Sigmoid colon (tissue), 7 donors: ENCODE measurements around the gene RAB26. TPM values are rescaled to one million over a fixed set of nuclear protein-coding genes. Genes with fewer than 3 reads are reported as not detected.

Source experiments
- DNase-seq: peaks from one replicate; pipeline ENCODE4 v3.0.0-alpha.2; 2019
- H3K27ac ChIP-seq, 4 donors: fragments of 200-600 bp; sonication (generic); one replicate each; pipeline ENCODE4 v1.5.1; 2016 to 2019; ENCODE audit warnings: mild to moderate bottlenecking in 1 of 4
- H3K27me3 ChIP-seq, 3 donors: fragments of 200-600 bp; sonication (generic); one replicate each; pipeline ENCODE4 v1.5.1; 2019; ENCODE audit warnings: mild to moderate bottlenecking in 1 of 3
- H3K36me3 ChIP-seq, 4 donors: fragments of 200-600 bp; sonication (generic); one replicate each; pipeline ENCODE4 v1.5.1; 2016 to 2019
- H3K4me1 ChIP-seq, 4 donors: fragments of 200-600 bp; sonication (generic); one replicate each; pipeline ENCODE4 v1.5.1; 2017 to 2019
- H3K4me3 ChIP-seq, 4 donors: fragments of 200-600 bp; sonication (generic); one replicate each; pipeline ENCODE4 v1.5.1; 2017 to 2019; ENCODE audit warnings: mild to moderate bottlenecking in 2 of 4, moderate library complexity in 1 of 4
- H3K9me3 ChIP-seq, 4 donors: fragments of 200-600 bp in 3 of 4; sonication (generic) in 3 of 4; one replicate each; pipeline versions ENCODE4 v1.5.1 to v1.6.1; 2013 to 2019
- EP300 ChIP-seq, 4 donors: sonication (generic); formaldehyde crosslinking; IDR thresholded peaks; one replicate each; pipeline ENCODE4 v1.6.1; 2017; ENCODE audit warnings: antibody characterized with exemption in 4 of 4
- POLR2A ChIP-seq, 2 donors: fragments of 450-650 bp; IDR thresholded peaks; one replicate each; pipeline ENCODE4 v1.6.1; 2016; ENCODE audit warnings: antibody characterized with exemption in 2 of 2, mild to moderate bottlenecking in 2 of 2, moderate library complexity in 2 of 2
- POLR2AphosphoS5 ChIP-seq, 4 donors: sonication (generic); formaldehyde crosslinking; IDR thresholded peaks; one replicate each; pipeline ENCODE4 v1.6.1; 2017; ENCODE audit warnings: antibody characterized with exemption in 4 of 4
- WGBS, 2 donors: extraction: QIAGEN DNeasy Blood & Tissue Kit; methylation state at CpG; one replicate each; pipeline ENCODE4 v1.1.7; 2013; 5-methylcytosine and 5-hydroxymethylcytosine counted together
- intact Hi-C: fragments of 100-400 bp; cut with DNase I; formaldehyde crosslinking; loops from one replicate; pipeline ENCODE4 v1.15.1; 2023
- polyA plus RNA-seq, 3 donors: library from polyadenylated mRNA; stranded (reverse); fragments of 200-250 nt; gene quantifications; one replicate each; pipeline ENCODE4 v1.2.3, GENCODE V29; 2013
- total RNA-seq, 4 donors: library from RNA; depleted of rRNA; stranded (reverse); fragments of >200 nt; gene quantifications; one replicate each; pipeline ENCODE4 v1.1.0, GENCODE V29; 2016
- TF ChIP-seq, protein P1 (sequence below), 4 experiments: fragments of 450-650 bp in 3 of 4; fragments of 200-600 bp in 1 of 4; IDR thresholded peaks; one replicate each; pipeline ENCODE4 v1.5.1; 2016 to 2019; ENCODE audit warnings: antibody characterized with exemption in 4 of 4, mild to moderate bottlenecking in 3 of 4, moderate library complexity in 2 of 4
- donor health status: healthy with polysubstance abuse.
- donor health status: Bipolar disorder and iron deficiency.
- donor health status: healthy.

RAB26 gene
- total and polyA plus RNA-seq, 7 donors, result 0.68 to 18.8 (median 8.5) TPM; not detected in 1

DNA sequence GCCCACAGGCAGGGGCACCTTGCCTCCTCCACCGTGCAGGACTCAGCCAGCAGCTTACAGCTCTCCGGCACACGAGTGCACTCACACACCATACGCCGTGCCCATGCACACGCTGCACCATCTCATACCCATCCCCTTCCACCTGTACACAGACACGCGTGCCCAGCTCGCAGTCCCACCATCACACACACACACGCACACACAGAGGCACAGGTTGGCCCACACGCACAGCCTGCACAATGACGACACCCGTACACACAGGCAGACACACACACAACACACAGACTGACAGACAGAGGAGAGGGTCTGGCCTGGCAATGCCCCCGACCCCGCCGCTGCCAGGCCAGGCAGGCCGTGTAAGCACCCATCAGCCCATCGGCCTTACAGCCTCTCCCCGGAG is 35.9 kb downstream of the RAB26 start:
- Histone ChIP-seq H3K27ac (no peak overlapping the region), H3K9me3 (no peaks in the 10 kb centered on the region), H3K4me3 (no peak overlapping the region), H3K4me1 (no peaks in the 10 kb centered on the region), H3K27me3 (no peaks in the 10 kb centered on the region), H3K36me3 (no peaks in the 10 kb centered on the region)
- no peak for TF ChIP-seq EP300 (IDR thresholded peaks at IDR 0.05)
- TF ChIP-seq, protein P1, sequence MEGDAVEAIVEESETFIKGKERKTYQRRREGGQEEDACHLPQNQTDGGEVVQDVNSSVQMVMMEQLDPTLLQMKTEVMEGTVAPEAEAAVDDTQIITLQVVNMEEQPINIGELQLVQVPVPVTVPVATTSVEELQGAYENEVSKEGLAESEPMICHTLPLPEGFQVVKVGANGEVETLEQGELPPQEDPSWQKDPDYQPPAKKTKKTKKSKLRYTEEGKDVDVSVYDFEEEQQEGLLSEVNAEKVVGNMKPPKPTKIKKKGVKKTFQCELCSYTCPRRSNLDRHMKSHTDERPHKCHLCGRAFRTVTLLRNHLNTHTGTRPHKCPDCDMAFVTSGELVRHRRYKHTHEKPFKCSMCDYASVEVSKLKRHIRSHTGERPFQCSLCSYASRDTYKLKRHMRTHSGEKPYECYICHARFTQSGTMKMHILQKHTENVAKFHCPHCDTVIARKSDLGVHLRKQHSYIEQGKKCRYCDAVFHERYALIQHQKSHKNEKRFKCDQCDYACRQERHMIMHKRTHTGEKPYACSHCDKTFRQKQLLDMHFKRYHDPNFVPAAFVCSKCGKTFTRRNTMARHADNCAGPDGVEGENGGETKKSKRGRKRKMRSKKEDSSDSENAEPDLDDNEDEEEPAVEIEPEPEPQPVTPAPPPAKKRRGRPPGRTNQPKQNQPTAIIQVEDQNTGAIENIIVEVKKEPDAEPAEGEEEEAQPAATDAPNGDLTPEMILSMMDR (IDR thresholded peaks at IDR 0.05), result no peak
- TF ChIP-seq POLR2AphosphoS5 (IDR thresholded peaks at IDR 0.05), result no peak
- TF ChIP-seq POLR2A (IDR thresholded peaks at IDR 0.05), result no peak
- intact Hi-C loops, result no loop called here
- no peak for DNase-seq
- 67 to 92% methylated on average over 19 of the region's 19 CpGs for WGBS, 2 donors

DNA sequence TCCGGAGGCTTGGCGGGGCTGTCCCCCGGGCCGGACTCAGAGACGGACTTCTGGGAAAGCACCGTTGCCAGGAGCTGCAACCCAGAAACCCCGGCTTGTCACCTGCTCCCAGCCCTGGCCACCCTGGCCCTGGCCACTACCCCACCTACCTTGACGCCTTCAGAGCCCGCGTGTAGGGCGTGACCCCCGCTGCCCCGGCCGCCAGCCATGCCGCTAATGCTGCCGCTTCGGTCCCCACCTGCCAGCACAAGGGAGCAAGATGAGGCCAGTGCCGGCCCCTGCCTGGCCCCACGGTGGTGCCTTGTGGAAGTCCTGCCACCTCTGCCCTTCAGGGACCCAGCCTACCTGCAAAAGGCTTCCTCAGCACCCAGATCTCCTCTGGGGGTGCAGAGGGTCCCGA is 36.5 kb downstream of the RAB26 start:
- H3K4me1 ChIP-seq, result no peaks in the 10 kb centered on the region
- DNase-seq, result no peak
- H3K4me3 ChIP-seq, result no peak overlapping the region
- no peaks in the 10 kb centered on the region for H3K36me3 ChIP-seq
- 34 to 87% methylated on average over 20 of the region's 20 CpGs for WGBS, 2 donors
- no peaks in the 10 kb centered on the region for H3K9me3 ChIP-seq
- intact Hi-C loops, result no loop called here
- TF ChIP-seq POLR2A (IDR thresholded peaks at IDR 0.05) (no peak), EP300 (IDR thresholded peaks at IDR 0.05) (no peak), POLR2AphosphoS5 (IDR thresholded peaks at IDR 0.05) (no peak)
- TF ChIP-seq, protein P1 (IDR thresholded peaks at IDR 0.05), result no peak
- H3K27ac ChIP-seq, result no peak overlapping the region
- no peaks in the 10 kb centered on the region for H3K27me3 ChIP-seq

DNA sequence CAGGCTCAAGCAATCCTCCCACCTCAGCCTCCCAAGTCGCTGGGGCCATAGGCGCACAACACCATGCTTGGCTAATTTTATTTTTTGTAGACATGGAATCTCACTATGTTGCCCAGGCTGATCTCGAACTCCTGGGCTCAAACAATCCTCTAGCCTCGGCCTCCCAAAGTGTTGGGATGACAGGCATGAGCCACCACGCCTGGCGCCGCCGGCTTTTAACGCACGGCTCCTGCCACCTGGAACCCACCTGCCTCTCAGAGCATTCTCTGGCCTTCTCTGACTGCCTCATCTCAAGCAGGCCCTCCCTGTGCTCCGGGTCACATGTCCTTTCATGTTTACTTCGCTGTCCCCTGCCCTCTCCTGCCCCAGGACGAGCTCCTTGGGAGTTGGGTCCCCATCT is 37.6 kb downstream of the RAB26 start:
- Histone ChIP-seq H3K27me3 (no peaks in the 10 kb centered on the region), H3K36me3 (no peaks in the 10 kb centered on the region), H3K4me1 (no peaks in the 10 kb centered on the region), H3K4me3 (no peak overlapping the region), H3K27ac (no peak overlapping the region), H3K9me3 (no peaks in the 10 kb centered on the region)
- intact Hi-C loops, result no loop called here
- 77 to 89% methylated on average over 13 of the region's 13 CpGs for WGBS, 2 donors
- TF ChIP-seq EP300 (IDR thresholded peaks at IDR 0.05) (no peak), POLR2AphosphoS5 (IDR thresholded peaks at IDR 0.05) (no peak), POLR2A (IDR thresholded peaks at IDR 0.05) (no peak)
- TF ChIP-seq, protein P1 (IDR thresholded peaks at IDR 0.05), result no peak
- no peak for DNase-seq

GRCh38 chr16:2186505-2186904 is 38.1 kb downstream of the RAB26 start:
- intact Hi-C loops, result no loop called here
- 83 to 89% methylated on average over 20 of the region's 20 CpGs for whole genome bisulfite sequencing, 2 donors

DNA sequence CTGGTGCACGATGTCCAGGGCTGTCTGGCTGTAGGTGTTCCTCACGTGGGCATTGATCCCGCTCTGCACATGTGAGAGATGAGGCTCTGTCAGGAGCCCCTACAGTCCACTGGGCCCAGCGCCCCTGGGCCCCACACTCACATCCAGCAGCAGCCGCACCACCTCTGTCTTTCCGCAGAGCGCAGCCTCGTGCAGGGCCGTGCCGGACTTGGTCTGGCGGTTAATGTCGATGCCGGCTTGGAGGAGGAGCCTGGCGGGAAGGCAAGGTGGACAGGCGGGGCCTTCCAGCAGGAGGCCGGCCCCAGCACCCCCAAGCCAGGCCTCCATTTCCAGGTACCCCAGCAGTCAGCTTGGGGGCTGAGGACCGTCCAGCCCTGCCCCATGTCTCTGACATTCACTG is 38.8 kb downstream of the RAB26 start:
- no peaks in the 10 kb centered on the region for H3K9me3 ChIP-seq
- no peak overlapping the region for H3K4me3 ChIP-seq
- H3K27me3 ChIP-seq, result no peaks in the 10 kb centered on the region
- 44 to 76% methylated on average over 17 of the region's 17 CpGs for WGBS, 2 donors
- DNase-seq, result no peak
- no peaks in the 10 kb centered on the region for H3K36me3 ChIP-seq
- H3K4me1 ChIP-seq, result no peaks in the 10 kb centered on the region
- intact Hi-C loops, result no loop called here
- H3K27ac ChIP-seq, result no peak overlapping the region
- no peak for TF ChIP-seq POLR2A (IDR thresholded peaks at IDR 0.05)
- no peak for TF ChIP-seq POLR2AphosphoS5 (IDR thresholded peaks at IDR 0.05)
- no peak for TF ChIP-seq EP300 (IDR thresholded peaks at IDR 0.05)
- TF ChIP-seq, protein P1 (IDR thresholded peaks at IDR 0.05), result no peak

More at GRCh38 chr16:2186505-2186904, 38.1 kb downstream of the RAB26 start:
- no peak for TF ChIP-seq POLR2A (IDR thresholded peaks at IDR 0.05)
- TF ChIP-seq, protein P1 (IDR thresholded peaks at IDR 0.05), result no peak
- Histone ChIP-seq H3K36me3 (no peaks in the 10 kb centered on the region), H3K4me3 (no peak overlapping the region), H3K9me3 (no peaks in the 10 kb centered on the region), H3K27ac (no peak overlapping the region), H3K4me1 (no peaks in the 10 kb centered on the region), H3K27me3 (no peaks in the 10 kb centered on the region)
- DNase-seq, result no peak
